HG02588 (cell line): Measurements from ENCODE around the gene FOXJ1.

Experiments used
- ATAC-seq: cut with Tn5 transposase; IDR thresholded peaks from one replicate; pipeline ENCODE4 v1.9.1; 2021; ENCODE audit warnings: mild to moderate bottlenecking, moderate library complexity; ENCODE audit not compliant: unreplicated experiment

FOXJ1 gene

DNA sequence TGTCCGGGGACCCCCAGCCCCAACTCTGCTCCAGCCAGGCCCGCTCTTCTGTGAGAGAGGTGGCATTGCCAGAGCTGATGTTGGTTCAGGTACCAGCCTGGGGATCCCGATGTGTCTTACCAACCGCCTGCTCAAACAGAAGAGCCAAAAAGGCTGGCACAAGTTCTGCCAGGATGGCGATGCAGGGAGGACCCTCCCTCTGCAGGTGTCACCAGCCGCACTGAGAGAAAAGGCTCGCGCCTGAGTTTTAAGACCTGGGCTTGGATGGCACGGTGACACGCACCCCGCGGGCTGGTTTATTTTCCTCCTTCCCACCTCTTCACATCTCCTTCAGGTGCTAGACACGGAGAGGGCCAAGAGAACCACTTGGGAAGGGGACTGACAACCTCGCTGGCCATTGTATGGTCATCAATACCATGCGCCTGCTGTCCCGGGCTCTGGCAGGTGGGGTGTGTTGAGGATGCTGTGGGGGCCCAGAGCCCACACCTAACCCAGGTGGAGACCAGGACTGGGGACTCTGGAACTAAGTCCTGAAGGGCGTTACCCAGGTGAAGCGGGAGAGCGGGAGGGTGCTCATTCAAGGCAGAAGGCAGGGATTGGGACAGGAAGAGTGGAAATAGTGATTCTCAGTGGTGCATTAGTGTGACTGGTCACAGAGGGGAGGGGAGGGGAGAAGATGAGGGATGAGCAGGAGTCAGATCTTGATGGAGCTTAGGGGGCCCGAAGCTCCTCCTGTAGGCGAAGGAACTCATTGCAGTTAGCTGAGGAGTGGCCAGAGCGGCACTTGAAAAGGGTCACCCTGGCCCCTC, 16.3 kb downstream of the FOXJ1 start:
- ATAC-seq, result no peak

GRCh38 chr17:76123749-76124581, 17.1 kb downstream of the FOXJ1 start:
- ATAC-seq, result no peak

GRCh38 chr17:76123191-76123499, 17.9 kb downstream of the FOXJ1 start:
- no peak for ATAC-seq

DNA sequence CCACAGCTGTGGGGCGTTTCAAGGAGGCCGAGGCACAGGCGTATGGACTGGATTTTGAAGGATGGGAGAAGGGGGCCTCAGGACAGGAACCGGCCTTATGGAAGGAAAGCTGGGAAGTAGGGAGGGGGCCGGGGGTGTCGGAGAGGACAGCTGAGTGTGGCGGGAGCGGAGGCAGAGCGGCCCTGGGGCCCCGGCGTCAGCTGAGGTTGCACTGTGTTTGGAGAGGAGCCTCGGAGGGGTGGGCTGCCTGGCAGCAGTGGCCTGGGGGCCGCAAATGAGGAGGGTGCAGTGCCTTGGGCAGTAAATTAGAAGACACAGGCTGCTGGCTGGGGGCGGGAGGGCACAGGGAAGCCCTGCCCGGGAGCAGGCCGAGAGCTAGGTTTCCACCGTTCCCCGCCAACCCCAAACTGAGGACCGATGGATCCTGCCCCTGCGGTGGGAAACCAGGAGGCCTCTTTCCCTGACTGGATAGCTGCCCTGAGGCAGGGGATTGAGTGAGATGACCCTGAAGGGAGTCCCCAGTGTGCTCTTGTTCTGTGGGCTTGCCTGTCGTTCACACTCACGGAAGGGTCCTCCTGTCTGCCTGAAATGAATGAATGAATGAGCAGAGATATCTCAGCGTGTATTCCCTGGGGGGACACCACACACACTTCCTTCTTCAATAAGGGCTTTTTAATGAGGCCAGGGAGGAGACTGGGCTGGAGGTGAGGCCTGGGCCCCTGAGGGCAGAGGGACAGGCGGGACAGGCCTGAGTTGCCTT, 18.4 kb downstream of the FOXJ1 start:
- no peak for ATAC-seq

GRCh38 chr17:76121932-76122430, 19.1 kb downstream of the FOXJ1 start:
- ATAC-seq, result peak; percentile 16

DNA sequence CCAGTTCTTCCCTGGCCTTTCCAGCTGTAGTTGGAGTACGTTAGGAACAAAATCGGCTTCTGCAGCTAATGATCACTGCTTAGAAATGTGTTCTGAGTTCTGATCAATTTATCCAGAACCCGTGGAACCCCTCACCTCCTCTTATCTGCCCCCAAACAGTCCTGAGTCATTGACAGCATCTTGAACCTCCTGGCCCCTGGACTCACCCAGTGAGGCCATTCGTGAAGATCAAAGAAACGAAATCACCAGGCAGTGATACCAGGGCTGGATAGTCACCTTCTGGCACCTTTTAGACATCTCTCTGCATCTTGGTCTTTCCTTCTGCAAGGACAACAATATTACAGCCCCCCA, 20.4 kb downstream of the FOXJ1 start:
- no peak for ATAC-seq

GRCh38 chr17:76119409-76120371, 21.4 kb downstream of the FOXJ1 start:
- ATAC-seq, result no peak

DNA sequence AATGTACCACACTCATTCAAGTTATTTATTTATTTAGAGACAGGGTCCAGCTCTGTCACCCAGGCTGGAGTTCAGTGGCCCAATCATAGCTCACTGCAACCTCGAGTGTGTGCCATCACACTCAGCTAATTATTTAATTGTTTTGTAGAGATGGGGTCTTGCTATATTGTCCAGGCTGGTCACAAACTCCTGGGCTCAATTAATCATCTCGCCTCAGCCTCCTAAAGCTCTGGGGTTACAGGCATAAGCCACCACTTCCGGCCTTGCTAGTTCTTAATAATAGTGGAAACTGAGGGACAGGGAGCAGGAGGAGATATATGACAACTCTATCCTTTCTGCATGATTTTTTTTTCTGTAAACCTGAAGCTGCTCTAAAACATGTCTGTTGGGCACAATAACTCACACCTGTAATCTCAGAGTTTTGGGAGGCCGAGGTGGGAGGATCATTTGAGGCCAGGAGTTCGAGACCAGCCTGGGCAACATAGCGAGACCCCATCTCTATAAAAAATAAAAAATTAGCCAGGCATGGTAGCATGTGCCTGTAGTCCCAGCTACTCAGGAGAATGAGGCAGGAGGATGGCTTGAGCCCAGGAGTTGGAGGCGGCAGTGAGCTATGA, 25.8 kb downstream of the FOXJ1 start:
- ATAC-seq, result no peak

GRCh38 chr17:76111956-76112355, 29.1 kb downstream of the FOXJ1 start:
- ATAC-seq, result no peak

DNA sequence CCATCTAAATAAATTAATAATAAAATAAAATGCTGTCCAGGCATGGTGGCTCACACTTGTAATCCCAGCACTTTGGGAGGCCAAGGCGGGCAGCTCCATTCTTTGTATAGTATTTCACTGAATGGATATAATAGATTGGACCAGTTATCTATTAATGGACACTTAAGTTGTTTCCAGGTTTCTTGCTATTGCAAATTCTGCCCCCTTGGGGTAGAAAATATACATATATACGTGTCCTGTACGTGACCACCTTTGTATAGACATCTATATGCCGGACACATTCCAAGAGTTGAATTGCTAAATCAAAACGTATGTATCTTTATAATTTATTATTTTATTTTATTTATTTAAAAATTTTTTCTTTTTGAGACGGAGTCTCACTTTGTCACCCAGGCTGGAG, 33.5 kb downstream of the FOXJ1 start:
- ATAC-seq, result no peak

GRCh38 chr17:76106703-76107102, 34.3 kb downstream of the FOXJ1 start:
- no peak for ATAC-seq

- ATAC-seq, result no peak
These were observed 36.2 kb downstream of the FOXJ1 start for GRCh38 chr17:76104896-76105231.

GRCh38 chr17:76104140-76104895, 36.7 kb downstream of the FOXJ1 start:
- no peak for ATAC-seq

- ATAC-seq, result peak; percentile 80
These were observed 37.5 kb downstream of the FOXJ1 start, which contains the start of gene EXOC7 for GRCh38 chr17:76103274-76104139. Gene EXOC7, minus strand, starts transcription at chr17:76103787. Its CDS starts 95 bp downstream, at chr17:76103692.

- no peak for ATAC-seq
These were observed 38.1 kb downstream of the FOXJ1 start for GRCh38 chr17:76102944-76103273.

GRCh38 chr17:76097716-76098295, 43.2 kb downstream of the FOXJ1 start:
- no peak for ATAC-seq

DNA sequence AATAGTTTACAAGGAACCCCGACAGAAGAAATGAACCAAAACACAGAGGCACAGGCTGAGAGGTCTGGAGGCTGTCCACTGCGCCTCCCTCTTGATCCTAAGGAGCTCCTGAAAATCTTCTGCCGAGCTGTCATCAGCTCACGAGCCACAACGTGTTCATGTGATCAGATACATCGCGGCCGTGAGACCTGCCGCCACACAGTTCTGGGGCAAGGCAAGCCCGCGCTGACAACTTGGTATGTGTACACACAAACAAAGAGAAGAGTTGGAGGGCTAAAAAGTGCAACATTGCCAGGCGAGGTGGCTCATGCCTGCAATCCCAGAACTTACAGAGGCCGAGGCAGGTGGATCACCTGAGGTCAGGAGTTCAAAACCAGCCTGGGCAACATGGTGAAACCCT, 45.1 kb downstream of the FOXJ1 start:
- ATAC-seq, result no peak

- no peak for ATAC-seq
These were observed 47.0 kb downstream of the FOXJ1 start for GRCh38 chr17:76094046-76094445.
